Panc1 (cell line): ENCODE results near the gene GPRC5B. TPM values are rescaled to one million over a fixed set of nuclear protein-coding genes. Genes with fewer than 3 reads are reported as not detected.
A peak's percentile ranks its signal among the peaks of the same experiment; 100 is the strongest.

ENCODE experiments used
- ATAC-seq: fragments of 200-7000 bp; cut with Tn5 transposase; 2 replicates; pipeline ENCODE4 v1.9.1; 2020; ENCODE audit warnings: mild to moderate bottlenecking, moderate library complexity
- BruUV-seq: library from RNA; stranded (reverse); fragments of 400-500 nt; replicated peaks from 2 replicates; lab custom pipeline; 2021; lab: Mats Ljungman, UMichigan
- CTCF ChIA-PET: fragments of 300-600 bp; sonication (Branson Sonifier 250); formaldehyde crosslinking; loops from one replicate; lab custom pipeline; 2022; ENCODE audit warnings: antibody characterized with exemption; lab: Charles Lee
- POLR2A ChIA-PET: fragments of 300-600 bp; sonication (Branson Sonifier 250); formaldehyde crosslinking; loops from one replicate; lab custom pipeline; 2022; ENCODE audit warnings: antibody characterized with exemption; lab: Charles Lee
- DNase-seq: peaks from one replicate; pipeline ENCODE4 v3.0.0-alpha.2; 2010; ENCODE audit warnings: low read depth, low spot score
- H3K27ac ChIP-seq: 2 replicates; pipeline ENCODE4 v1.5.1; 2011; ENCODE audit warnings: mild to moderate bottlenecking, low read length, inconsistent platforms
- H3K27me3 ChIP-seq: fragments of 200-500 bp; sonication (Bioruptor generic); 2 replicates; pipeline ENCODE4 v1.6.0; 2014; ENCODE audit warnings: low read length, inconsistent platforms; ENCODE audit not compliant: control insufficient read depth, insufficient read depth
- H3K36me3 ChIP-seq: fragments of 200-500 bp; sonication (Bioruptor generic); 2 replicates; pipeline ENCODE4 v1.5.1; 2014; ENCODE audit warnings: inconsistent platforms, mild to moderate bottlenecking, low read length, moderate library complexity; ENCODE audit not compliant: control insufficient read depth, insufficient read depth
- H3K4me1 ChIP-seq: 2 replicates; pipeline ENCODE4 v1.5.1; 2011; ENCODE audit warnings: inconsistent platforms, mild to moderate bottlenecking, low read length, moderate library complexity; ENCODE audit not compliant: control insufficient read depth, insufficient read depth
- H3K4me3 ChIP-seq, 2 experiments: 2 replicates each; pipeline ENCODE4 v1.5.1; 2011 to 2012; ENCODE audit warnings: low read depth in 2 of 2, low read length in 2 of 2, mild to moderate bottlenecking in 2 of 2, inconsistent platforms in 1 of 2, moderate library complexity in 1 of 2
- H3K9me3 ChIP-seq: fragments of 200-500 bp; sonication (Bioruptor generic); 2 replicates; pipeline ENCODE4 v1.5.1; 2014; ENCODE audit warnings: low read depth, mild to moderate bottlenecking, inconsistent platforms, low read length, moderate library complexity; ENCODE audit not compliant: control insufficient read depth, insufficient read depth
- CTCF ChIP-seq: fragments of 450-650 bp; IDR thresholded peaks from 2 replicates; pipeline ENCODE4 v1.5.1; 2017; ENCODE audit warnings: mild to moderate bottlenecking
- POLR2AphosphoS5 ChIP-seq: IDR thresholded peaks from 2 replicates; pipeline ENCODE4 v1.6.1; 2012; ENCODE audit warnings: mild to moderate bottlenecking, low read depth, low read length, moderate library complexity
- REST ChIP-seq, 2 experiments: IDR thresholded peaks; 2 replicates each; pipeline ENCODE4 v1.6.1; 2011 to 2012; ENCODE audit warnings: low read depth in 2 of 2, control low read depth in 1 of 2, low read length in 1 of 2, mild to moderate bottlenecking in 1 of 2, moderate library complexity in 1 of 2; ENCODE audit not compliant: insufficient read depth in 1 of 2
- SIN3A ChIP-seq: IDR thresholded peaks from 2 replicates; pipeline ENCODE4 v1.6.1; 2012; ENCODE audit warnings: low read depth, mild to moderate bottlenecking, low read length, moderate library complexity, borderline replicate concordance; ENCODE audit not compliant: insufficient read depth
- TCF7L2 ChIP-seq: IDR thresholded peaks from 2 replicates; pipeline ENCODE4 v1.6.1; 2011; ENCODE audit warnings: mild to moderate bottlenecking, low read depth, low read length, inconsistent platforms
- in situ Hi-C: cut with HindIII; loops from 2 replicates; pipeline ENCODE4 v1.10.0; 2016; ENCODE audit warnings: low sequenced_read_pairs, low pct_unique_long_range_greater_than_20kb
- intact Hi-C: fragments of 100-400 bp; cut with micrococcal nuclease; formaldehyde crosslinking; loops from one replicate; pipeline ENCODE4 v1.10.0; 2022; ENCODE audit not compliant: unreplicated experiment
- total RNA-seq: library from RNA; stranded (reverse); gene quantifications from one replicate; pipeline ENCODE4 v1.2.1, GENCODE V29; 2021; ENCODE audit not compliant: unreplicated experiment

GPRC5B gene
- total RNA-seq, 1 experiment from 2014 or later, result 10.4 TPM

- ChIA-PET CTCF (no interaction called here), POLR2A (interaction anchor here (0.6 kb wide), 1 partner anchor 147 kb away, joined by 3 read pairs; no protein-coding TSS in a partner anchor)
- DNase-seq, result no peak
- no peaks in the 10 kb centered on the region for H3K27me3 ChIP-seq
- intact Hi-C loops (no loop called here), in situ Hi-C loops (no loop called here)
- ATAC-seq, result no peak
- H3K9me3 ChIP-seq, result no peaks in the 10 kb centered on the region
- peaks cover 4% of the 10 kb centered on the region; the same call in 1 of the 2 replicates for H3K4me1 ChIP-seq
- no peak overlapping the region for H3K4me3 ChIP-seq
- TF ChIP-seq SIN3A (no peak), REST (IDR thresholded peaks at IDR 0.05; ENCODE audit: insufficient read depth in 1 of 2, low read depth in 2 of 2, low read length in 1 of 2) (no peak), CTCF (no peak), TCF7L2 (no peak), POLR2AphosphoS5 (no peak)
- BruUV-seq, result no TSS peak
- no peak overlapping the region for H3K27ac ChIP-seq
- no peaks in the 10 kb centered on the region for H3K36me3 ChIP-seq
These were observed 69.2 kb downstream of the GPRC5B start for GRCh38 chr16:19815418-19815817.

- ChIA-PET CTCF (no interaction called here), POLR2A (no interaction called here)
- in situ Hi-C loops, result no loop called here
- no peak for DNase-seq
- intact Hi-C loops, result no loop called here
- no peaks in the 10 kb centered on the region for H3K9me3 ChIP-seq
- H3K36me3 ChIP-seq, result no peaks in the 10 kb centered on the region
- H3K4me1 ChIP-seq, result peaks cover 8% of the 10 kb centered on the region
- H3K4me3 ChIP-seq, result no peak overlapping the region
- no peak overlapping the region for H3K27ac ChIP-seq
- no peaks in the 10 kb centered on the region for H3K27me3 ChIP-seq
- ATAC-seq, result no peak
- TSS peak; percentile 52 for BruUV-seq
- no peak for TF ChIP-seq CTCF
- TF ChIP-seq REST (IDR thresholded peaks at IDR 0.05; ENCODE audit: insufficient read depth in 1 of 2, low read depth in 2 of 2, low read length in 1 of 2), result no peak
- TF ChIP-seq POLR2AphosphoS5, result no peak
- TF ChIP-seq TCF7L2, result no peak
- TF ChIP-seq SIN3A, result no peak
These were observed 71.7 kb downstream of the GPRC5B start for GRCh38 chr16:19812986-19813385.
